ENCODE measurements around the gene COX10.

Gene COX10

DNA sequence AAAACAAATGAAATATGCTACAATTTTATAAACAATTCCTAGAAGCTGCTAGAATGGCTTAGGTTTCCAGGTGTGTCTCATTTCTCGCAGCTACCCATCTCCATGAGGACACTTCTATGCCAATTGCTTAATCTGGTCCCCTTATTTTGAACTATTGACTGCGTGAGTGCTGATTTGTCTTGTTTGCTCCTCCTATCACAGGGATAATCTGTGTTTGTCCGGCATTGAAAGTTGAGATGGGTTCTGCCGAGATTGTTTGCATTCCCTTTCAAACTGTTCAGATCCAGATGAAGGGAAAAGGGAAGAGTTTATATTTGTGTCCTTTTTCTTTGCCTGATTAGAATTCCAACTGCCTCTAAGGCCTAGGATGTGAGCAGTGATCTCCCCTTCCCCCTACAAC is 21.7 kb upstream of the COX10 start:
- H3K9ac ChIP-seq (ENCODE audit: low read depth in 1 of 2, low read length in 2 of 2): no peak overlapping the region
- no peak overlapping the region for H3K27ac ChIP-seq (ENCODE audit: low read depth in 2 of 2, low read length in 2 of 2)
- no peaks in the 10 kb centered on the region for H3K9me3 ChIP-seq (ENCODE audit: control insufficient read depth in 2 of 2, low read length in 2 of 2)
- peaks cover 0 to 2% of the 10 kb centered on the region in 2 donors for H3K36me3 ChIP-seq (ENCODE audit: control insufficient read depth in 2 of 2, insufficient read depth in 2 of 2, low read length in 2 of 2)
- no peaks in the 10 kb centered on the region for H3K27me3 ChIP-seq (ENCODE audit: control insufficient read depth in 2 of 2, insufficient read depth in 2 of 2, low read length in 2 of 2)
- no peak overlapping the region for H3K4me3 ChIP-seq (ENCODE audit: low read length in 2 of 2)
- H3K4me1 ChIP-seq (ENCODE audit: control insufficient read depth in 2 of 2, insufficient read depth in 2 of 2, low read length in 2 of 2): no peaks in the 10 kb centered on the region

DNA sequence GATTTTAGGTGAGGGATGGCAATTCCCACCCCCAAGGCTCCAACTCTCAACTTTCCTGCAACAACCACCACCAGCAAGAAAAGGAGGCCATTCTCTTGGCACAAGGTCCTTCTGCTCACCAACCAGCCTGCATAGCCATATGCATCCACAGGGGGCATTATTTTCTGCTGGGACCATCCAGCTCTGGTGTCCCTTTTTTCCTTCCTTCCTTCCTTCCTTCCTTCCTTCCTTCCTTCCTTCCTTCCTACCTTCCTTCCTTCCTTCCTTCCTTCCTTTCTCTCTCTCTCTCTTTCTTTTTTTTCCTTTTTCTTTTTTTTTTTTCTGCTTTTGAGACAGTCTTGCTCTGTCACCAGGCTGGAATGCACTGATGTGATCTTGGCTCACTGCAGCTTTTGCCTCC is 21.1 kb upstream of the COX10 start:
- no peaks in the 10 kb centered on the region for H3K4me1 ChIP-seq (ENCODE audit: control insufficient read depth in 2 of 2, insufficient read depth in 2 of 2, low read length in 2 of 2)
- no peaks in the 10 kb centered on the region for H3K27me3 ChIP-seq (ENCODE audit: control insufficient read depth in 2 of 2, insufficient read depth in 2 of 2, low read length in 2 of 2)
- H3K4me3 ChIP-seq (ENCODE audit: low read length in 2 of 2): no peak overlapping the region
- H3K9me3 ChIP-seq (ENCODE audit: control insufficient read depth in 2 of 2, low read length in 2 of 2): no peaks in the 10 kb centered on the region
- H3K36me3 ChIP-seq (ENCODE audit: control insufficient read depth in 2 of 2, insufficient read depth in 2 of 2, low read length in 2 of 2): peaks cover 0 to 2% of the 10 kb centered on the region in 2 donors
- no peak overlapping the region for H3K27ac ChIP-seq (ENCODE audit: low read depth in 2 of 2, low read length in 2 of 2)
- H3K9ac ChIP-seq (ENCODE audit: low read depth in 1 of 2, low read length in 2 of 2): no peak overlapping the region

DNA sequence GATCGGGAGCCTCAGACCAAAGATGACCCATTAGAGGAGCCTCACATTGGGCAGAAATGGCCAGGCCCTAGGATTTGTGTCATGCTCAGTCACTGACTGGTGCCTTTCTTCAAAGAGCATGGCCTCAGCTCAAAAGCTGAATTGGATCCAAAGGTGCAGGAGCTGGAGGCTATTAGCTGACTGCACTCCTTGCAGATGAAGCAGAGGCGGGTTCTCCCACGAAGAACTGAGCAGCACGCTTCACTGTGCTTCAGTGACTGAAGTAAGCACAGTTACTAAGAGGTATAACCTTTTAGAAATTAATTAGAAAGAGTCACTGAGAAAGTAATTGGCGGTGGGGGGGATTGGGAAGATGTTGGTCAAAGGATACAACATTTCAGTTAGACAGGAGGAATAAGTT is 18.7 kb upstream of the COX10 start:
- Histone ChIP-seq H3K4me3 (ENCODE audit: low read length in 2 of 2) (no peak overlapping the region), H3K4me1 (ENCODE audit: control insufficient read depth in 2 of 2, insufficient read depth in 2 of 2, low read length in 2 of 2) (no peaks in the 10 kb centered on the region), H3K36me3 (ENCODE audit: control insufficient read depth in 2 of 2, insufficient read depth in 2 of 2, low read length in 2 of 2) (peaks cover 0 to 2% of the 10 kb centered on the region in 2 donors), H3K9ac (ENCODE audit: low read depth in 1 of 2, low read length in 2 of 2) (no peak overlapping the region), H3K9me3 (ENCODE audit: control insufficient read depth in 2 of 2, low read length in 2 of 2) (no peaks in the 10 kb centered on the region), H3K27me3 (ENCODE audit: control insufficient read depth in 2 of 2, insufficient read depth in 2 of 2, low read length in 2 of 2) (no peaks in the 10 kb centered on the region), H3K27ac (ENCODE audit: low read depth in 2 of 2, low read length in 2 of 2) (no peak overlapping the region)

DNA sequence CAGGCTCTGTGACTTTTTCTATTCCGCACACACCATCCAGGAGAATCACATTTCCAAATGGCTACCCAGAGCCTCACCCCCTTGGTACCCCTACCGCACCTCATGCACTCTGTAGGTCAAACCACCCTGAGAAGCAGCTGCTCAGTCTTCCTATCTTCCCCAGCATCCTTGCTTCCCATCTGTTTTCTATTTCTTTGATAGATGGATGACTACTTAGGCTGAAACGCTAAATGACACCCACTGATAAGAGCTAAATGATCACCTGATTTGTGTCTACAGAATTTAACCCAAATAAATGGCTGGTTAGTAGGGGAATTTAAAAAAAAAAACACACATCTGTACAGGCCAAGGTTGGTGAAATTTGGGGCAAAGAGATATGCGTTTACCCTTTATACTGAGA is 17.6 kb upstream of the COX10 start:
- Histone ChIP-seq H3K4me1 (ENCODE audit: control insufficient read depth in 2 of 2, insufficient read depth in 2 of 2, low read length in 2 of 2) (no peaks in the 10 kb centered on the region), H3K36me3 (ENCODE audit: control insufficient read depth in 2 of 2, insufficient read depth in 2 of 2, low read length in 2 of 2) (peaks cover 0 to 2% of the 10 kb centered on the region in 2 donors)

DNA sequence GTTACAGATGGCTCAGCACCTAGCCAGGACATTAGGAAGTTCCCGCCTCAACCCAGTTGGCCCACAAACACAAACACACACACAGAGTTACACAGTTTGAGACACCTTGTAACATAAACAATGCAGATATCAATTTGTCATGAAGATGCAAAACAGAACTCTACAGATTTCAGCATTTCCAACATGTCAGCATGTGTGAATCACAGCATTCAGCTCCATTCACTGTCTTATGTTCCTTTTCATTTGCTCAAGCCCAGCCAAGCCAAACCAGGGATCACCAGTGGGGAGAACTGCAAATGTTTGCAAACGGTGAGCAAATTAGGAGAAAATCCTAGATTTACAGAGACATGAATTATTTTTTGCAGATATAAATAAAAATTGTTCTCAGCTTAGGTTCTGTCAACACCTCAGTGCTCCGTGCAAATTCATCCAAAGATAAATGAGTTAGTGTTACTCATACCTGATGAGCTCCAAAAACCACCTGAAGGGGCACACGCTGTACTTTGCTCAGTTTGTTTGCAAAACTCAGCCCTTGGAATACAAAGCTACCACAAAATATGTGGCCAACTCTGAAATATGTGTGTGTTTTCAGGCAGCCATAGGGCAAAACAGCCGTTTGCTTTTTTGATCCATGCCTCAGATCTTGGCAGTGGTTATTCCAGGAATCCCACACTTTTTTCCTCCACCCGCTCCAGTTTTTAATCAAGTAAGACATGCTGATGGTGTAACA is 16.3 kb upstream of the COX10 start:
- peaks cover 0 to 2% of the 10 kb centered on the region in 2 donors for H3K36me3 ChIP-seq (ENCODE audit: control insufficient read depth in 2 of 2, insufficient read depth in 2 of 2, low read length in 2 of 2)
- H3K4me1 ChIP-seq (ENCODE audit: control insufficient read depth in 2 of 2, insufficient read depth in 2 of 2, low read length in 2 of 2): no peaks in the 10 kb centered on the region
- H3K4me3 ChIP-seq (ENCODE audit: low read length in 2 of 2): no peak overlapping the region
- no peak overlapping the region for H3K9ac ChIP-seq (ENCODE audit: low read depth in 1 of 2, low read length in 2 of 2)
- H3K27ac ChIP-seq (ENCODE audit: low read depth in 2 of 2, low read length in 2 of 2): no peak overlapping the region
- no peaks in the 10 kb centered on the region for H3K9me3 ChIP-seq (ENCODE audit: control insufficient read depth in 2 of 2, low read length in 2 of 2)
- H3K27me3 ChIP-seq (ENCODE audit: control insufficient read depth in 2 of 2, insufficient read depth in 2 of 2, low read length in 2 of 2): no peaks in the 10 kb centered on the region

More for the DNA sequence above, 17.6 kb upstream of the COX10 start:
- Histone ChIP-seq H3K4me3 (ENCODE audit: low read length in 2 of 2) (no peak overlapping the region), H3K9me3 (ENCODE audit: control insufficient read depth in 2 of 2, low read length in 2 of 2) (no peaks in the 10 kb centered on the region), H3K27ac (ENCODE audit: low read depth in 2 of 2, low read length in 2 of 2) (no peak overlapping the region), H3K9ac (ENCODE audit: low read depth in 1 of 2, low read length in 2 of 2) (no peak overlapping the region), H3K27me3 (ENCODE audit: control insufficient read depth in 2 of 2, insufficient read depth in 2 of 2, low read length in 2 of 2) (no peaks in the 10 kb centered on the region)

DNA sequence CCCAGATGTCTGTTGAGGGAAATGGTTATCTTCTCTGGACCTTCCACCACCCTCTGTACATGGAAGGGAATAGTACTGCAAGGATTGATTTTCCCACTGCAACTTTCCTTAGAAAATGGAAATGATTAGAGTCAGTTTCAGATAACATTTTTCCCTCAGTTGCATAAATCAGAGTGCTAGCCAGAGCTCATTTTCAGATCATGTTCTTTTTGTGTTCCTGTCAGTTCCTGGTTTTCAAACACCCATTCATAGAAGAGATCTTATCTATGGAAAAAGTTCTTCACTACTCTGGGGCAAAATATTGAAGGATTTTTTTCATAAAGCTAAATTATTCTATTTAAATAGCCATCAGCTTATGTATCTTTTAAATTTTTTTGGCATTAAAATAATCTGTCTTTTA is 11.7 kb upstream of the COX10 start:
- Histone ChIP-seq H3K27me3 (ENCODE audit: control insufficient read depth in 2 of 2, insufficient read depth in 2 of 2, low read length in 2 of 2) (no peaks in the 10 kb centered on the region), H3K9me3 (ENCODE audit: control insufficient read depth in 2 of 2, low read length in 2 of 2) (no peaks in the 10 kb centered on the region), H3K36me3 (ENCODE audit: control insufficient read depth in 2 of 2, insufficient read depth in 2 of 2, low read length in 2 of 2) (peaks cover 0 to 4% of the 10 kb centered on the region in 2 donors), H3K27ac (ENCODE audit: low read depth in 2 of 2, low read length in 2 of 2) (no peak overlapping the region), H3K4me1 (ENCODE audit: control insufficient read depth in 2 of 2, insufficient read depth in 2 of 2, low read length in 2 of 2) (no peaks in the 10 kb centered on the region), H3K9ac (ENCODE audit: low read depth in 1 of 2, low read length in 2 of 2) (no peak overlapping the region), H3K4me3 (ENCODE audit: low read length in 2 of 2) (no peak overlapping the region)

DNA sequence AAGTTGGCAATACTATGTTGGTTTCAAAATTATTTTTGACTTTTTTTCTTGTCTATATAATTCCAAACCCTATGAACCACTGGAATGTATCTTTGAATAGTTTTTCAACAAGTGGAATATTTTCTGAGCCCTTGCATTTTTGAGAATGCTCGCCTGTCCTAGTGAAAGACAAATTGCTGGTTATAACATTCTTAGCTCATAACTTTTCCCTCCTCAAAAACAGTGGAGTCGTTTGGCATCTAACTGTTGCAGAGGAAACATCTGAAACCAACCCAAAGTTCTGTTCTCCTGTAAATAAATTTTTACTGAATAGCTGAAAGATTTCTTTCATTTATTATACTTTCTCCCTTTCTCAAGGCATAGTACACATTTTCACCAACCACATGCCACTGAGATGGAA is 11.3 kb upstream of the COX10 start:
- H3K27me3 ChIP-seq (ENCODE audit: control insufficient read depth in 2 of 2, insufficient read depth in 2 of 2, low read length in 2 of 2): no peaks in the 10 kb centered on the region
- H3K27ac ChIP-seq (ENCODE audit: low read depth in 2 of 2, low read length in 2 of 2): no peak overlapping the region
- H3K9me3 ChIP-seq (ENCODE audit: control insufficient read depth in 2 of 2, low read length in 2 of 2): no peaks in the 10 kb centered on the region
- no peak overlapping the region for H3K9ac ChIP-seq (ENCODE audit: low read depth in 1 of 2, low read length in 2 of 2)
- H3K4me3 ChIP-seq (ENCODE audit: low read length in 2 of 2): no peak overlapping the region
- H3K36me3 ChIP-seq (ENCODE audit: control insufficient read depth in 2 of 2, insufficient read depth in 2 of 2, low read length in 2 of 2): peaks cover 0 to 4% of the 10 kb centered on the region in 2 donors
- H3K4me1 ChIP-seq (ENCODE audit: control insufficient read depth in 2 of 2, insufficient read depth in 2 of 2, low read length in 2 of 2): no peaks in the 10 kb centered on the region

DNA sequence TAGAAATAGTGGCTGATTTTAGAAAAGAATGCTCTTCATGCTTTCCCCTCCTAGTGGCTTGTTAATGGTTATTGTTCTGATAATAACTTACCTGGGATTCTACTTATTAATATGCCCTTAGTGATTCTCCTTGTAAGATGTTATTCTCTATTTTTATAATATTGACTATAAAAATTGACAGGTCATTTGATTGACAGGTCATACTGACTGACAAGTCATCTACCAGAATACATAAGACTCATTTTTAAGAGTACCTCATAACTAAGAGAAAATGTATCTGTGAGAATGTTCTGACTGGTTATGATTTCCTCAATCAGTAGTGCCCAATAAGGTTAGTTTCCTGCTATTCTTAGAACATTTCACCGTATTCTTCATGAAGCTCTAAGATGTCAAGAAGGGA is 8.6 kb upstream of the COX10 start:
- Histone ChIP-seq H3K9ac (ENCODE audit: low read depth in 1 of 2, low read length in 2 of 2) (no peak overlapping the region), H3K36me3 (ENCODE audit: control insufficient read depth in 2 of 2, insufficient read depth in 2 of 2, low read length in 2 of 2) (peaks cover 0 to 4% of the 10 kb centered on the region in 2 donors), H3K4me1 (ENCODE audit: control insufficient read depth in 2 of 2, insufficient read depth in 2 of 2, low read length in 2 of 2) (no peaks in the 10 kb centered on the region), H3K27ac (ENCODE audit: low read depth in 2 of 2, low read length in 2 of 2) (no peak overlapping the region), H3K27me3 (ENCODE audit: control insufficient read depth in 2 of 2, insufficient read depth in 2 of 2, low read length in 2 of 2) (no peaks in the 10 kb centered on the region), H3K9me3 (ENCODE audit: control insufficient read depth in 2 of 2, low read length in 2 of 2) (no peaks in the 10 kb centered on the region), H3K4me3 (ENCODE audit: low read length in 2 of 2) (no peak overlapping the region)

DNA sequence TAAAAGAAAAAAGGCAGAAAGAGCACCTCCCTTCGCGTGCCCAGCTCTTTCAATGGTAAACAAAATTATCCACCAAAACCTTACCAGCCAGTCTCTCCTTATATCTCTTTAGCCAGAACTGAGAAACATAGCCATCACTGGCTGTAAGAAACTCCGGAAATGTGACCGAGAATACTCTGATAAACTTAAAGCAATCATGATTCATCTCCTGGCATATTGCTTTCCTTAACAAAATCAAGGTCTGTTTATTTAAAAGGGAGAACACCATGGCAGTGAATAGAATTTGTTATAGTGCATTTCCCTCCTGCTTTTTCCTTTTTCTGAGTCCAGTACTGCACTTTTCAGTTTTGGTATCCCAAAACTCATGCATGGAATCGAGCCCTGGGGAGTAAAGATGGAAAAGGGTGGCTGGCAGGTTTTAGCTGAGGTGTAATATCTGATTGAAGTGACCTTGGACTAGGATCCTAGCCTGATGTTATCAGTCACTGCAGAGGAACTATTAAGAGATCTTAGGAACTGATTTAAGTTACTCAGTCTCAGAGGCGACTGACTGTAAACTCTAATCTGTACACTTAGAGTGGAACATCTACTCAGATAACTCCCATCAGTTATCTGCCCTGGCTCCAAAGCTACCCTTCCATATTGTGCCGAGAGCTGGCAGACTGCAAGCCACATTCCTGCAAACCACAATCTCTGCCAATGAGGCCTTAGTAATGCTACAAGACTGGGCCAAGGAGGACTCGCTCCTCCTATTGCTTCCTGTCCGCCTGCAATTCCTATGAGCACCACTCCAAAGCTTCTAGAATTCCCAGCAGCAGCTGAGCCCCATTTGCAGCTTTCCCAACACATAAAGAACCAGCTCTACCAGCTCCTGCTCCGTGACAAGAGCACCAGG is 7.4 kb upstream of the COX10 start:
- H3K27ac ChIP-seq (ENCODE audit: low read depth in 2 of 2, low read length in 2 of 2): no peak overlapping the region
- no peaks in the 10 kb centered on the region for H3K27me3 ChIP-seq (ENCODE audit: control insufficient read depth in 2 of 2, insufficient read depth in 2 of 2, low read length in 2 of 2)
- H3K9me3 ChIP-seq (ENCODE audit: control insufficient read depth in 2 of 2, low read length in 2 of 2): no peaks in the 10 kb centered on the region
- H3K9ac ChIP-seq (ENCODE audit: low read depth in 1 of 2, low read length in 2 of 2): no peak overlapping the region
- peaks cover 0 to 4% of the 10 kb centered on the region in 2 donors for H3K36me3 ChIP-seq (ENCODE audit: control insufficient read depth in 2 of 2, insufficient read depth in 2 of 2, low read length in 2 of 2)
- H3K4me1 ChIP-seq (ENCODE audit: control insufficient read depth in 2 of 2, insufficient read depth in 2 of 2, low read length in 2 of 2): no peaks in the 10 kb centered on the region
- no peak overlapping the region for H3K4me3 ChIP-seq (ENCODE audit: low read length in 2 of 2)

DNA sequence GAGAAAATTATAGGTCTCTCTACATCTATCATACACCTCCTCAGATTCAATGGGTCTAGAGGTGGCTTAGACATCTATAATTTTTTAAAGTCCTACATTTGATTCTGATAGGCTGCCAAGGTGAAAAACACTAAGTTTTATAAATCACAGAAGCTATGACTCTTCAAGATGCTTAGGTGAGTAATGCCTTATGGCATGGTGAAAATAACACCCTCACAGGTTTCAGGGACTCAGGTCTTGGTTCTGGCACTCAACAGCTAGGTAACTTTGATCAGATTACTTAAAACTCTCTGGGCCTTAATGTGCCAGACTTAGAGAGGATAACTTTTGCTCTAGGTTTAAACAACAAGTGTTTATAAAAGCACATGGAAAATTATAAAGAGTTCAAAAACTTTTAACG is 2.0 kb upstream of the COX10 start:
- no peaks in the 10 kb centered on the region for H3K36me3 ChIP-seq (ENCODE audit: control insufficient read depth in 2 of 2, insufficient read depth in 2 of 2, low read length in 2 of 2)
- no peak overlapping the region for H3K27ac ChIP-seq (ENCODE audit: low read depth in 2 of 2, low read length in 2 of 2)
- no peaks in the 10 kb centered on the region for H3K27me3 ChIP-seq (ENCODE audit: control insufficient read depth in 2 of 2, insufficient read depth in 2 of 2, low read length in 2 of 2)
- H3K9me3 ChIP-seq (ENCODE audit: control insufficient read depth in 2 of 2, low read length in 2 of 2): no peaks in the 10 kb centered on the region
- H3K9ac ChIP-seq (ENCODE audit: low read depth in 1 of 2, low read length in 2 of 2): no peak overlapping the region
- peaks cover 11 to 19% of the 10 kb centered on the region in 2 donors for H3K4me1 ChIP-seq (ENCODE audit: control insufficient read depth in 2 of 2, insufficient read depth in 2 of 2, low read length in 2 of 2)
- H3K4me3 ChIP-seq (ENCODE audit: low read length in 2 of 2): no peak overlapping the region

All from mucosa of rectum (tissue), 2 donors.